OCI-LY3 (cell line): ENCODE data around the gene MISP.

Source experiments
- EZH2phosphoT487 ChIP-seq: fragments of 200-600 bp; shearing (Covaris generic); IDR thresholded peaks from 2 replicates; pipeline ENCODE4 v1.6.1; 2018; ENCODE audit warnings: antibody characterized with exemption, mixed run types, low read depth
- TF ChIP-seq, protein P1 (sequence below): fragments of 200-600, 300-600 bp; sonication (generic); IDR thresholded peaks from 2 replicates; pipeline ENCODE4 v1.5.1; 2014; ENCODE audit warnings: antibody characterized with exemption, low read length, low read depth

DNA sequence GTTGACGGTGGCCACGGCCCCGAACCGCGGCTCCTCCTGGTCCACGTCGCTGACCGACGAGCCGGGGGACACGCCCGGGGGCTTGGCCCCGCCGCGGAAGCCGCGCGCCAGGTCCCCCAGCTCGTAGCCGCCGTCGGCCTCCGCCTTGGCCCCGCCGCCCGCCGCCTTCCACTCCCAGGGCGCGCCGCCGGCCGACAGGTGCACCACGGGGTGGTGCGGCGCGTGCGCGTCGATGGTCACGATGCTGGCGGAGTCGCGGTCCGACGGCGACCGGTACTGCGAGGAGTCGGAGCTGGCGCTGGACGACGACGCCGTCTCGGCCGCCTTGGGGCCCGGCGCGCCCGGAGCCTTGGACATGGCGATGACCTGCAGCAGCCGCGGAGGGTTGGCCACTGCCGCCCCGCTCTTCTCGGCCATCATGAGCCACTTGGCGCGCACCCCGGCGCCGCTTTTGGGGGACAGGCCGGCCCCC, 61.9 kb downstream of the MISP start:
- TF ChIP-seq, protein P1, sequence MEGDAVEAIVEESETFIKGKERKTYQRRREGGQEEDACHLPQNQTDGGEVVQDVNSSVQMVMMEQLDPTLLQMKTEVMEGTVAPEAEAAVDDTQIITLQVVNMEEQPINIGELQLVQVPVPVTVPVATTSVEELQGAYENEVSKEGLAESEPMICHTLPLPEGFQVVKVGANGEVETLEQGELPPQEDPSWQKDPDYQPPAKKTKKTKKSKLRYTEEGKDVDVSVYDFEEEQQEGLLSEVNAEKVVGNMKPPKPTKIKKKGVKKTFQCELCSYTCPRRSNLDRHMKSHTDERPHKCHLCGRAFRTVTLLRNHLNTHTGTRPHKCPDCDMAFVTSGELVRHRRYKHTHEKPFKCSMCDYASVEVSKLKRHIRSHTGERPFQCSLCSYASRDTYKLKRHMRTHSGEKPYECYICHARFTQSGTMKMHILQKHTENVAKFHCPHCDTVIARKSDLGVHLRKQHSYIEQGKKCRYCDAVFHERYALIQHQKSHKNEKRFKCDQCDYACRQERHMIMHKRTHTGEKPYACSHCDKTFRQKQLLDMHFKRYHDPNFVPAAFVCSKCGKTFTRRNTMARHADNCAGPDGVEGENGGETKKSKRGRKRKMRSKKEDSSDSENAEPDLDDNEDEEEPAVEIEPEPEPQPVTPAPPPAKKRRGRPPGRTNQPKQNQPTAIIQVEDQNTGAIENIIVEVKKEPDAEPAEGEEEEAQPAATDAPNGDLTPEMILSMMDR: no peak
- TF ChIP-seq EZH2phosphoT487: no peak
